HG03575 (cell line): ENCODE measurements around the gene SYNE1.
"Not testable (repeated sequence)": the region's sequence is repeated elsewhere in the genome, so short reads cannot be mapped to it uniquely, and the experiment has no call there.

Source experiments
- ATAC-seq: cut with Tn5 transposase; IDR thresholded peaks from one replicate; pipeline ENCODE4 v1.9.1; 2021; ENCODE audit not compliant: unreplicated experiment, insufficient number of reproducible peaks, low FRiP score; ENCODE audit errors: extremely low read depth

SYNE1 gene

DNA sequence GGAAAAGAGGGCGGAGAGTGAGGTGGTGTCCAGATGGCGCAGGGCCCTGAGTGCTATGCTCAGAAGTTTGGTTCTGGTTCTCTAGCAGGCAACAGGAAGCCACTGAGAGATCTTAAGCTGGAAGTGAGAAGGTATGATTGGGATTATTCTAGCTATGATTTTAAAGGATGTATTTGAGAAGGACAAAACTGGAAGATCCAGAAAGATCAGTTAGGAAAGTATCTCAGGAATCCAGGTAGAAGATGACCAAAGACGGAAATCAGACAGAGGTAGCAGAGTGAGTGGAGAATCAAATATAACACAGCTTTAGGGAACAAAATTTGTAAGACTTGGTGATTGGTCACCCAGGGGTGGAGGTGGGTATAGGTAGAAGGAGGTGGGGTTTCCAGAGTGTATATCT lies 5.8 kb downstream of the SYNE1 start:
- no peak for ATAC-seq

DNA sequence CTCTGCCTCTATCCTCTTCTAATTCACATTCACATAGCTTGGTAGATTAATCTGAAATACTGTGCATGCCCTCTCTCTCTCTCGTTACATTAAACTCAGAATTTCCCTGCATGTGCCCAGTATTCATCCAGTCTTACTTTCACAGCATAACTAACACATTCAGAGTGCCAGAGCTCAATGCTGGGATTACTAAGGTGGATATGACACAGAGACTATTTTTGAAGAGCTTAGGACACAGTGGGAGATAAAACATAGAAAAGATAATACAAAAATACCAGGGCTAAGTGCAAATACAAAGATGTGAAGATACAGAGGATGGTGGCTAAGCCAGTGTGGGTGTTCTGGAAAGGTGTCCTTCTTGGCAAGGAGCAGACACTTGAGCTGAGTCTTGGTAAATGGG lies 6.3 kb downstream of the SYNE1 start:
- no peak for ATAC-seq

DNA sequence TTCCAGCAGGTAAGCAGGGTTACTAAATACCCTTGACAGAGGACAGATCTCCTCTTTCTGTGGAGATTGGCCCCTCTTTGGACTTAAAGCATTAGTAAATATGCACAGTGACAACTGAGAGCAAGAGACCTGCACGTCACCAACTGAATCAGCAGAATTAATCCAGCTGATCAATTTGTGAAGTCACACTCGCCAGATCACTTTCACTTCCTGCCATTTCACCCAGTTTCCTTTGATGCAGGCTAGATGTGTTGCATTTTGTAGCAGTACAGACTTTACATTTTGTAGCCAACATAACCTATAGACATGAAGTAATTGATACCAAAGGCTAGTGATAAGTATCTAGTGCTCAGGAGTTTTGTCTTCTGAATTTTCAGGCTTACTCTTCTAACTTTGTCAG lies 11.9 kb downstream of the SYNE1 start:
- no peak for ATAC-seq

DNA sequence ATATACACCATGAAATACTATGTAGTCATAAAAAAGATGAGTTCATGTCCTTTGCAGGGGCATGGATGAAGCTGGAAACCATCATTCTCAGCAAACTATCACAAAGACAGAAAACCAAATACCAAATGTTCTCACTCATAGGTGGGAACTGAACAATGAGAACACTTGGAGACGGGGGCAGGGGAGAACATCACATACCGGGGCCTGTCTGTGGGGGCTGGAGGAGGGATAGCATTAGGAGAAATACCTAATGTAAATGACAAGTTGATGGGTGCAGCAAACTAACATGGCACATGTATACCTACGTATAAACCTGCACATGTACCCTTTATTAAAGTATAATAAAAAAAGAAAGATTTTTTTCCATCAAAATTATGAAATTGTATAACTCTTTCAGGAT lies 22.4 kb downstream of the SYNE1 start:
- not testable (repeated sequence) for ATAC-seq

DNA sequence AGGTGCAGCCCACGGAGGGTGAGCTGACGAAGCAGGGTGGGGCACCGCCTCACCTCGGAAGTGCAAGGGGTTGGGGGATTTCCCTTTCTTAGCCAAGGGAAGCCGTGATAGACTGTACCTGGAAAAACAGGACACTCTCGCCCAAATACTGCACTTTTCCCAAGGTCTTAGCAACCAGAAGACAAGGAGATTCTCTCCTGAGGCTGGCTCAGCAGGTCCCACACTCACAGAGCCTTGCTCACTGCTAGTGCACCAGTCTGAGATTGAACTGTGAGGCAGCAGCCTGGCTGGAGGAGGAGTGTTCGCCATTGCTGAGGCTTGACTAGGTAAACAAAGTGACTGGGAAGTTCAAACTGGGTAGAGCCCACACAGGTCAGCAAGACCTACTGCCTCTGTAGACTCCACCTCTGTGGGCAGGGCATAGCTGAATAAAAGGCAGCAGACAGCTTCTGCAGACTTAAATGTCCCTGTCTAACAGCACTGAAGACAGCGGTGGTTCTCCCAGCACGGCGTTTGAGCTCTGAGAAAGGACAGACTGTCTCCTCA lies 28.0 kb downstream of the SYNE1 start:
- no peak for ATAC-seq

DNA sequence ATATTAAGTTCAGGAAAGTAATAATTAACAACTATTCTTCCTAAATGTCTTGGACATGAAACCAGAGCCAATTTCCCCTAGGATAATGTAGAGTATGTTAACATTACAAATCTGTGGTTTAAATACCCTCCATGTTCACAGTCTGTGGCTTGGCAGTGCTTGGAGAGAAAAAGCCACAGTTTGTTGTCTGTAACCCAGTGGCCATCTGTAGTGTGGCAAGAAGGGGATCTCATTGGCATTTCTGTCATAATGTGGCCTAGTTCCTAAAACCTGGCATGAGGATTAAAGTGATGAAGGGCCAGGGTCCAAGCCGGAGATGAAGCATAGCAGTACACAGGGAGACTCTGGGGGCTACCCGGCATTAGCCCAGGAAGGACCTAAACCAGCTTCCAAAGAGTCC lies 31.2 kb downstream of the SYNE1 start:
- no peak for ATAC-seq

DNA sequence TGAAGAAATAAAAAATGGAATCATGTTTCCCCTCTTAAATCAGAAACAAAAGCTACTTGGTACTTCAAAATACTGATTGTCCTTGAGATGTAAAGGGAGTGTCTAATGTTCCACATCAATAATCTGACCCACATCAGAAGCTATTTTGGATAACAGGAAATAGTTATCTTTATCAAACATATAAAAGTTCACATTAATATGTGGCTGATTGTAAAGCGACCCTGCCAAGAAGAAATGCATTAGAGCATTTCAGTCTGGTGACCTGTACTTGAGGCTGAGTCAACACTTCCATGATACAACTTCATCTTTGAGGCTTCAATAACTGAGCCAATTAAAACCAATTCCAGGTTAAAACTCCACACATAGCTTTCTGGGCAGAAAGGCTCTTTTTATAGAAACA lies 31.8 kb downstream of the SYNE1 start:
- no peak for ATAC-seq

DNA sequence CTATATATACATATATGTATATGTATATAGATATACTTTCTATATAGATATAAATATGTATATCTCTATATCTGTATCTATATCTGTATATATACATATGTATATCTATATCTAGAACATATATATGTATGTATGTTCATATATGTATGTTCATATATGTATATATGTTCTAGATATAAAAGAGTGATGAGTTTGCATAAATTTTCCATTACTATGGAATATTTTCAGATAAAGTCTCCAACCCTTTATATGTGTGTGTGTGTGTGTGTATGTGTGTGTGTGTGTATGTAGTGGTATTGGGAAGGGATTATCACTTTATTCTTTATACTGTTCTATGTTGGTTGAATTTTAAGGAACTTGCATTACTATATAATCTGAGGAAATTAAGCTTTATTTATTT lies 33.3 kb downstream of the SYNE1 start:
- no peak for ATAC-seq

DNA sequence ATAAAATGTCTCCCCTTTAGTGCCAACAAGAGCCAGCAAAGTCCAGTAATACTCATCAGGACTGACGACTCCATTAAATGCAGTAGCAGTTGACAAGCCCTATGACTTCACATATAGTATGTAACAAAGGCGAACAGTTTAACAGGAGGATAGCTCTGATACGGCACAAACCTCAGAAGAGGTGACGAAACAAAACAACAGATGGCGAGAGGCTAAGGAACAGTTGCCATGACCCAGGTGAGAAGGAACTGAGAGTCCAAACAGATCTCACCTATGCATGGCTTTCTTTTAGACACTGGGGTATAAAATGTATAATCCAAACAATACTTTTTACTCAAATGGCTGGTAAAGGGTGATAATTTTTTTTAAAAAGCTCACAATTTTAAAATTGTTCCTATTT lies 37.1 kb downstream of the SYNE1 start:
- no peak for ATAC-seq

DNA sequence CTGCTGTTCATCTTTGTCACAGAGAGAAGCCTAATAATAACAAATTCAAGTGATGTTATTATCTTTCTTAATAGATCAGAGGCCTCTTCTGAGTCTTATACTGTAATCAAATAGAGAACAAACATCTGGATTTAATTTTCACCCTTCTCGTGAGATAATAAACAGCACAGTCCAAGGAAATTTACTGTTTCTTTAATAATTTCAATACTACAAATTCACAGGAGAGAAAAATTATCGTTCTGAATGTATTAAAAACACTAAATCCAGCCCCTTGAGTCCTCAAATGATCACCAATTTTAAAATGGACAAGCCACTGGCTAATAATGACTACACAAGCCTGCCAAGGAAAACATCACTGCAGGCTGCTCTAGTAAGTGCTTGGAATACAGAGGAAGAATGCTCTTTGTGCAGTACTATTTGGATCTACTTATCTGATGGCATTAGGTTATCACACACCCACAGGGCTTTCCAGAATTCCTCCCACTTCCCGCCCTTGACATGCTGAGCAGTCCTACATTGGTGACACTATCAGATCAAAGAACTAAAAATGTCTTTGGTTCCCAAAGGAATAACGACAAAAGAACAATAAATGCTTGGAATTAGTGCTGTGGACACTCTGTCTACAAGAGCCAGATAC lies 38.1 kb downstream of the SYNE1 start:
- ATAC-seq = no peak

DNA sequence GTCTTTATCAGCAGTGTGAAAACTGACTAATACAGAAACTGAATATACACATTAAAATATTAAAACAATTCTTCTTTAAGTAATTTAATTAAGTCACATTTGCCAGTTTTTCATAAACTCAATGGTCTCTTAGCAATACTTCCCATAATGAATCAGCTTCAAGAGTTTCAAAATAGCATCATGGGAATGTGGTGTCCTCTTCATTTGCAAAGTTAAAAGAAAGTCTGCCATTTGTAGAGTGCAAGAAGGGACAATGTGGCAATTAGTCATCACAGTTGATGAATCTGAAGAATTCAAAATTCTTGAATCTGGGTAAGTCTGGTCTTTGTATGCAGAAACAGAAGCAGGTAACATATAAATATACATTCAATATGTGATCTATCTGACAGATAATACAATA lies 38.7 kb downstream of the SYNE1 start:
- ATAC-seq = no peak

DNA sequence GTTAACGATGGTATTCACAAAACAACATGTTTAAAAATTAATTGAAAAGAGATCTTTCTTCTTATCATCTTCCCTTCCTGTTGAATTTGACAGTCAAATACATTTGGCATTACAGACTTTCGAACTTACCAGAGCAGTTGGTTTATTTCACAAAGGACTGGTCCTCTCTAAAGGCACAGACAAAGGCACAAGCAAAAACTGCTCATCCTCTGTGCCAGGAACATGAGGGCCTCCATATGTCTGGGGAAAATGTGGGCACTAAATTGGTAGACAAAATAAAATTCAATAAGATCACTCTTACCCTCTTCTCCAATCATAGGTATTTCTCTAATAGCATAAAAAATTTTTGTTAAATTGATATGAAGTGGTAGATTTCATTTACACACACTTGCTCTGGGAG lies 40.4 kb downstream of the SYNE1 start:
- ATAC-seq = no peak

DNA sequence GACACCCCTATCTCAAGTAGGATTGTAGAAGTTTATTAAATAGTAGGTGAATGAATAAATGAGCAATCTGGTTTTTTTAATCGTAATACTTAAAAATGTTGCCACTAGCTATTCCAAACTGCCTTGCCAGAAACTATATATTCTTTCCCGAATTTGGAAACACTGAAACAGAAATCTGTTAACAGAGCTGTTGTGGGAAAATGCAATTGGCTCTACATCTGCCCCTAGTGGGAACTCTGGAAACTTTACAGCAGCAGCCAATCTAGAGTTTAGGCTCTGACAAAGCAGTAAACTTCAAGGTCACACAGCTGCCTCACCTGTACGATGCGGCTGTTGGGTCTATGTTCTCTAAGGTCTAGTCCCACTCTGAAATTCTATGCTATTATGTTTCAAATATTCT lies 41.7 kb downstream of the SYNE1 start:
- ATAC-seq = no peak

DNA sequence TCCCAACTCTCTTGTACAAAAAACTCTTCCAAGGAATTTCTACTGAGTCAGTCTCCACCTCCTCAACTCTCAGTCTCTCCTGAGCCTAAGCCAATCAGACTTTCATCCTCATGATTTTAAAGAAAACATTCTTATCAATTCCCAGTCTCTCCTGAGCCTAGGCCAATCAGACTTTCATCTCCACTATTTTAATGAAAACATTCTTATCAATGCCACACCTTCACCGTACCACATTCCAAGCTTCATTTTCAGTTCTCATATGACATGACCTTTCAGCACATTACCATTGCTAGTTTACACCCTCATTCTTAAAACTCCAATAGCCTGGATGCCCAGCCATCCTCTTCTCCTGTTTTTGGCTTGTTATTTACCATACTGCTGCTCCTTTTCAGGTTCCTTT lies 42.5 kb downstream of the SYNE1 start:
- ATAC-seq = no peak

DNA sequence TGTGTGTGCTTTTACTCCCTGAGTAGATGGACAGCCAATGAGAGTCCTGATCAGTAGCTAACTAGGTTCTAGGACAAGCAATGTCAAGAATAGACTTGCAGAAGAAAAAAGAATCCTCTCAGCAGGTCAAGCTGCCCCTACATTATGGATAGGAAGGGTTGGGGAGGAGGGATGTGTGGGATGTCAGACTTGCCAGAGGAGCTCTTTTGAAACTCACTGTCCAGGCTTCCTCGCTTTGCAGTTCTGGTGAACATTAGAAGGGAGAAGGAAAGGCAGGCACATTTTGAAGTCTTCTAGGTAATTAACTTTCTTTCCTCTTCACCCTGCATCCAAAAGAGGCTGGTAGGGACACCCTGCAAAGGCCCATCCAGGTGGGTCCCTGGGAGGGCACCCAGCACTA lies 48.7 kb downstream of the SYNE1 start:
- no peak for ATAC-seq

DNA sequence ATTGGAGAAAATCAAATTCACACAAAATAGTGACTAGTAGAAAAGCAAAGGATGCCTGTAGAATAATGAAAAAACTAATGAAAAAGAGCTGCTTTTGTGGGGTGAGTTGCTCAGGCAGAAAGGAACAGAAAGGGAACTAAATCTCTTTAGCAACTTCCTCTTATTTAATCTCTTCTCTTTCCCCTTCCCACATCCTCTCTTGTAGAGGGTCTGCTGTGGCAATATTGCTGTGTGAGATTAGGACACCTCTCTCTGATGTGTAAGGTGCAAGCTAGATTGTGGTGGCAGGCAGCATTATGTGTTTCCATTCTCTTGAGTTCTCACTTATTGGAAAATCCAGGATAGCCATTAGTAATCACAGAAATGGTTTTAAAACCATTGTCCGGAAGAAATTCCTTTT lies 49.7 kb downstream of the SYNE1 start:
- no peak for ATAC-seq

DNA sequence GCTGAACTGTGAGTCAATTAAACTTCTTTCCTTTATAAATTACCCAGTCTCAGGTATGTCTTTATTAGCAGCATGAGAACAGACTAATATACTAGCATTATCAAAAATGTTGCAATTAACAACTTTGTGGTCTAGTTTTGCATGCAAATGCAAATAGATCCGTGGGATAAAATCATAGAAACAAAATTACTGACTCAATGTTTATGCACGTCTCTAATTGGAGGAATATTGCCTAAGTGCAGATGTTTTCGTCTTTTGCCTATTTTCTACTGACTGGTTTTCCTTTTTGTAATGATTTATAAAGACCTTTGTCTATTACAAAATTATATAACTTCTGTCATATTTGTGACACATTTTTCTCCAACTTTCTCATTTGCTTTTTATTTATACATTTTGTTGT lies 51.9 kb downstream of the SYNE1 start:
- no peak for ATAC-seq

DNA sequence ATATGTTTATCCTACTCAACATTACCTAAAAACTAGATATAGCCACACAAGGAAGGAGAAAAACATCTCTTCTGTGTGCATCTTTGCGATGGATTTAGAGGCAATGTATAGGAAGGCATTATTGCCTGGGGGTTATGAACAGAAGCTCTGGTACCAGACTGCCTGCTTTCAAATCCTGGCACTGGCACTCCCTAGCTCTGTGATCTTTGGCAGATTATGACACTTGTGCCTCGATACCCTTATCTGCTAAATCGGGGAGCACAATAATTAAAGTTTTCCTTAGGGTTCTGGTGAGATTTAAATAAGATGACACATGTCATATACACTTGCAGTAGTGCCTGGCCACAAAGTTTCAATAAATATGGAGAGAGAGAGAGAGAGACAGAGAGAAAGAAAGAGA lies 53.3 kb downstream of the SYNE1 start:
- ATAC-seq = no peak

DNA sequence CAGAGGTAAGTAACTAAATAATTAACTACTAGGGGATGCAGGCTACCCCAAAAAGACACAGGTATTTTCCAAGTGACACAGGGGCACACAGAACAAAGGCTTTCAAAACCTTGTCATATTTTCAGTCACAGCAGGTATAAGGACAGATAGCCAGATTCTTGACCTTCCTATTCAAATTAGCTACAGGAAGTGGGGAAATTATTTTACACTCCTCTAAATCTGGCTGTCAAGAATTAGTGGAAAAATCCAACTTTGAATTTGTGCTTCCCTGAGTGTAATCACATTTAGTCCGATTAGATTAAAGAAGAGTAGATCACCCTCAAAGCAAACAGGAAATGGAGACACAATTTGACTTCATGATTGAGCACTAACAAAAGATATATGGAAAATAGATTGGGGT lies 60.6 kb downstream of the SYNE1 start:
- no peak for ATAC-seq

DNA sequence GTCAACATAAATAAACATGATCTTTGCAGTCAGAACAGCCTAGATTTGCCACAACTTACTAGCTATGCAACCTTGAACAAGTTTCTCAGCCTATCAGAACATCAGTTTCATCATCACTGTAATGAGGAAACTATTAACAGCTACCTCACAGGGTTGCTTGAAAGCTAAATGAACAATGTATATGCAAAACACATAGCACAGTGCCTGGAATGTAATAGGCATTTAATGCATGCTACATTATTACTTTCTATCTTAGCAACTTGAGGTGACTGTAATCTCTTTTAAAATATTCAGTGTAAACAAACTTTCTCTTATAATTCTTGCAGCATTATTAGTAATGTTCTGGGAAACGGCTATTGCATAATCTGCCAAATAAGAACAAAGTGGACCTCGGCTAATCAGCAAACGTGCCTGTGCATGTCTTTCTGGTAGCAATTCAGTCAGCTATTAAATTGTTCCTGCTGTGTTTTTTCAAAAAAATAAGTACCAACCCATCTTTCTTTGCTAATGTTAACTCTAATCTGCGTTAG lies 61.5 kb downstream of the SYNE1 start:
- no peak for ATAC-seq

DNA sequence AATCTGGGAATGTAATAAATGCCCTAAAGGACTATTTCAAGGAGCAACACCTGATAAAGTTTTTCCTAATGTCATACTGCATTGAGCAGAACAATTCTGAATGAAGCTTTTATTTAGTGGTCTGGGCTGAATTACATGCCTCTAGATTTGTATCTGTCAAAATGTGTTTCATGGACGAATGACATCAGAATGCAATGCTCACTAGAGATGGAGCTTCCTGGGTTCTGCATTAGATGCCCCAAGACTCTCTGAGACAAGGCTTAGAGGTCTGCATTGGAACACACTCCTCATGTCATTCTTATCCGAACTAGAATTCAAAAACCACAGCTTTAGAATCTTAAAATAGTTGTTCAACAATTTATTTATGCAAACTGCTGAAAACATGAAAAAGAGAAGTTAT lies 62.0 kb downstream of the SYNE1 start:
- no peak for ATAC-seq
